WTC11 (cell line): Measurements from ENCODE around the gene FAM107A. TPM values are rescaled to one million over a fixed set of nuclear protein-coding genes. Genes with fewer than 3 reads are reported as not detected.

Experiments
- ATAC-seq: fragments of 200-7000 bp; cut with Tn5 transposase; 2 replicates; pipeline ENCODE4 v1.10.0; 2021; ENCODE audit warnings: mild to moderate bottlenecking, moderate library complexity
- CTCF ChIA-PET: fragments of 300-600 bp; sonication (Branson Sonifier 250); formaldehyde crosslinking; loops from one replicate; lab custom pipeline; 2021; ENCODE audit warnings: antibody characterized with exemption; lab: Charles Lee
- POLR2A ChIA-PET: fragments of 350-600 bp; sonication (Branson Sonifier 250); formaldehyde crosslinking; loops from one replicate; lab custom pipeline; 2021; ENCODE audit warnings: antibody characterized with exemption; lab: Charles Lee
- DNase-seq: peaks from one replicate; pipeline ENCODE4 v3.0.0; 2021; ENCODE audit warnings: low spot score
- H3K27ac Mint-ChIP-seq: 2 replicates; pipeline ENCODE4 v1.8.0; 2021; ENCODE audit warnings: mixed read lengths
- H3K27me3 Mint-ChIP-seq: 2 replicates; pipeline ENCODE4 v1.8.0; 2021; ENCODE audit warnings: low read depth, mild to moderate bottlenecking, moderate library complexity, mixed read lengths
- H3K36me3 Mint-ChIP-seq: 2 replicates; pipeline ENCODE4 v1.8.0; 2021; ENCODE audit warnings: mixed read lengths
- H3K4me1 Mint-ChIP-seq: 2 replicates; pipeline ENCODE4 v1.8.0; 2022; ENCODE audit warnings: mixed read lengths
- H3K4me3 Mint-ChIP-seq: 2 replicates; pipeline ENCODE4 v1.8.0; 2021; ENCODE audit warnings: mild to moderate bottlenecking, moderate library complexity, mixed read lengths
- H3K9me3 Mint-ChIP-seq: 2 replicates; pipeline ENCODE4 v1.8.0; 2021; ENCODE audit warnings: mixed read lengths
- AR ChIP-seq: fragments of 250-450 bp; sonication (Bioruptor Pico); IDR thresholded peaks from 2 replicates; pipeline ENCODE4 v1.9.0; 2021; ENCODE audit warnings: mild to moderate bottlenecking
- ATF1 ChIP-seq: sonication (generic); formaldehyde crosslinking; IDR thresholded peaks from 2 replicates; pipeline ENCODE4 v1.8.1; 2023; ENCODE audit warnings: mild to moderate bottlenecking, moderate library complexity, missing genetic modification reagents
- ATF2 ChIP-seq: sonication (generic); formaldehyde crosslinking; IDR thresholded peaks from 2 replicates; pipeline ENCODE4 v1.8.1; 2022; ENCODE audit warnings: low read depth, missing genetic modification reagents, borderline replicate concordance
- ERG ChIP-seq: fragments of 250-450 bp; sonication (Bioruptor Pico); IDR thresholded peaks from 2 replicates; pipeline ENCODE4 v1.8.0; 2021; ENCODE audit warnings: mild to moderate bottlenecking
- GTF2I ChIP-seq: fragments of 250-450 bp; sonication (Bioruptor Pico); conservative IDR thresholded peaks from 2 replicates; pipeline ENCODE4 v1.4.0; 2021; ENCODE audit warnings: mild to moderate bottlenecking
- JAZF1 ChIP-seq: fragments of 250-450 bp; sonication (Bioruptor Pico); IDR thresholded peaks from 2 replicates; pipeline ENCODE4 v1.9.0; 2021; ENCODE audit warnings: moderate library complexity, mild to moderate bottlenecking, inconsistent platforms
- MYBL2 ChIP-seq: sonication (generic); formaldehyde crosslinking; IDR thresholded peaks from 2 replicates; pipeline ENCODE4 v1.8.1; 2023; ENCODE audit warnings: mild to moderate bottlenecking, moderate library complexity, missing genetic modification reagents
- NR1H2 ChIP-seq: sonication (generic); formaldehyde crosslinking; IDR thresholded peaks from 2 replicates; pipeline ENCODE4 v1.9.0; 2021; ENCODE audit warnings: mild to moderate bottlenecking, moderate library complexity, missing genetic modification reagents
- OVOL2 ChIP-seq: fragments of 250-450 bp; sonication (Bioruptor Pico); IDR thresholded peaks from 2 replicates; pipeline ENCODE4 v1.9.0; 2021; ENCODE audit warnings: mild to moderate bottlenecking, borderline replicate concordance
- PRRX2 ChIP-seq: fragments of 250-450 bp; sonication (Bioruptor Pico); IDR thresholded peaks from 2 replicates; pipeline ENCODE4 v1.8.0; 2021; ENCODE audit warnings: mild to moderate bottlenecking
- RORB ChIP-seq: fragments of 250-450 bp; sonication (Bioruptor Pico); IDR thresholded peaks from 2 replicates; pipeline ENCODE4 v1.9.0; 2021; ENCODE audit warnings: mild to moderate bottlenecking
- SMAD4 ChIP-seq: sonication (generic); formaldehyde crosslinking; IDR thresholded peaks from 2 replicates; pipeline ENCODE4 v1.8.0; 2022; ENCODE audit warnings: mild to moderate bottlenecking, missing genetic modification reagents
- SP1 ChIP-seq: sonication (generic); formaldehyde crosslinking; conservative IDR thresholded peaks from 2 replicates; pipeline ENCODE4 v1.8.1; 2022; ENCODE audit warnings: missing genetic modification reagents
- TEAD4 ChIP-seq: sonication (generic); formaldehyde crosslinking; IDR thresholded peaks from 2 replicates; pipeline ENCODE4 v1.8.0; 2022; ENCODE audit warnings: mild to moderate bottlenecking, missing genetic modification reagents
- ZBTB21 ChIP-seq: sonication (generic); formaldehyde crosslinking; IDR thresholded peaks from 2 replicates; pipeline ENCODE4 v1.8.1; 2023; ENCODE audit warnings: mild to moderate bottlenecking, missing genetic modification reagents, borderline replicate concordance
- ZNF532 ChIP-seq: fragments of 250-450 bp; sonication (Bioruptor Pico); IDR thresholded peaks from 2 replicates; pipeline ENCODE4 v1.9.0; 2021; ENCODE audit warnings: mild to moderate bottlenecking, borderline replicate concordance
- total RNA-seq: library from RNA; stranded (reverse); gene quantifications from 3 replicates; pipeline ENCODE4 v1.2.3, GENCODE V29; 2021
- TF ChIP-seq, protein P1 (sequence below): sonication (generic); formaldehyde crosslinking; IDR thresholded peaks from 2 replicates; pipeline ENCODE4 v1.8.1; 2023; ENCODE audit warnings: mild to moderate bottlenecking, missing genetic modification reagents, moderate library complexity

Gene FAM107A
- total RNA-seq, 1 experiment from 2014 or later = 0.31 TPM

DNA sequence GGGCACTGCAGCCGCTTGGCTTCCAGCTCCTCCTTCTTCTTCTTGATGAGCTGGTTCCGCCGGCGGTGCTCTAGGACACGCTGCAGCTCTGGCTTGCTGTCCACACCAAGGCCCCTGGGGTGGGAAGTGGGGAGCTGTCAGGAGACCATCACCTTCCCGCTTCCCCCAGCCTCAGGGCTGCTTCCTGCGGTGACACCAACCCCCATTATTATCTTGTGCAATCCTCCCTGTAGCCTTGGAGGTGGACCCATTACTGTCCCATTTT lies 10.0 kb downstream of the FAM107A start:
- peaks cover 29% of the 10 kb centered on the region for H3K4me1 Mint-ChIP-seq
- TF ChIP-seq SMAD4 (CRISPR knock-in tag) (no peak), MYBL2 (CRISPR knock-in tag) (no peak), OVOL2 (CRISPR knock-in tag) (no peak), ATF1 (CRISPR knock-in tag) (no peak), ATF2 (CRISPR knock-in tag) (no peak), JAZF1 (CRISPR knock-in tag) (no peak), GTF2I (CRISPR knock-in tag) (no peak), SP1 (CRISPR knock-in tag) (no peak), ZNF532 (CRISPR knock-in tag) (no peak), PRRX2 (CRISPR knock-in tag) (no peak), AR (CRISPR knock-in tag) (no peak), NR1H2 (CRISPR knock-in tag) (no peak), RORB (CRISPR knock-in tag) (no peak)
- TF ChIP-seq, protein P1, sequence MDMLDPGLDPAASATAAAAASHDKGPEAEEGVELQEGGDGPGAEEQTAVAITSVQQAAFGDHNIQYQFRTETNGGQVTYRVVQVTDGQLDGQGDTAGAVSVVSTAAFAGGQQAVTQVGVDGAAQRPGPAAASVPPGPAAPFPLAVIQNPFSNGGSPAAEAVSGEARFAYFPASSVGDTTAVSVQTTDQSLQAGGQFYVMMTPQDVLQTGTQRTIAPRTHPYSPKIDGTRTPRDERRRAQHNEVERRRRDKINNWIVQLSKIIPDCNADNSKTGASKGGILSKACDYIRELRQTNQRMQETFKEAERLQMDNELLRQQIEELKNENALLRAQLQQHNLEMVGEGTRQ (CRISPR knock-in tag) = no peak
- TF ChIP-seq, all 79 proteins: peak for 0
- Mint-ChIP-seq H3K4me3 (no peak overlapping the region), H3K9me3 (peaks cover 20% of the 10 kb centered on the region), H3K27ac (no peak overlapping the region), H3K36me3 (peaks cover 5% of the 10 kb centered on the region), H3K27me3 (peaks cover 4% of the 10 kb centered on the region)
- ATAC-seq = no peak
- no peak for DNase-seq
- ChIA-PET CTCF (interaction anchor here (1.0 to 14.3 kb wide), 13 partner anchors 9 to 261 kb away, joined by 3 to 223 read pairs (median 6); partner anchors contain the start of genes FAM107A, HTD2, KCTD6 and RPP14), POLR2A (interaction anchor here (1.5 to 2.4 kb wide), 2 partner anchors 18 to 56 kb away, joined by 3 to 5 read pairs; no protein-coding TSS in a partner anchor)

- POLR2A ChIA-PET = interaction anchor here (0.6 to 2.4 kb wide), 3 partner anchors 19 to 329 kb away, joined by 3 to 5 read pairs (median 3); partner anchors contain the start of gene ABHD6
- CTCF ChIA-PET = interaction anchor here (1.0 to 14.3 kb wide), 16 partner anchors 7 to 260 kb away, joined by 3 to 223 read pairs (median 4); partner anchors contain the start of genes FAM107A, HTD2, KCTD6 and RPP14
- TF ChIP-seq TEAD4 (CRISPR knock-in tag) (no peak), ZBTB21 (CRISPR knock-in tag) (no peak), ERG (CRISPR knock-in tag) (no peak)
- no peak overlapping the region for H3K4me3 Mint-ChIP-seq
- no peaks in the 10 kb centered on the region; the same call in 1 of the 2 replicates for H3K27me3 Mint-ChIP-seq
- peaks cover 35% of the 10 kb centered on the region for H3K4me1 Mint-ChIP-seq
- peaks cover 14% of the 10 kb centered on the region for H3K9me3 Mint-ChIP-seq
- no peak overlapping the region for H3K27ac Mint-ChIP-seq
- DNase-seq (no peak), ATAC-seq (no peak)
- H3K36me3 Mint-ChIP-seq = peaks cover 3% of the 10 kb centered on the region
Measured at GRCh38 chr3:58566398-58567250, 10.6 kb downstream of the FAM107A start.
